ENCODE data around the gene UTP14A.
A peak's percentile ranks its signal among the peaks of the same experiment; 100 is the strongest.
"Not testable (repeated sequence)": the region's sequence is repeated elsewhere in the genome, so short reads cannot be mapped to it uniquely, and the experiment has no call there.

The UTP14A gene

GRCh38 chrX:129905787-129906580, at the start of gene UTP14A:
Gene UTP14A (plus strand): TSS chrX:129906164. CDS start chrX:129906211, 47 bp downstream.
- peak; percentile 9 to 92 (median 71) for DNase-seq

GRCh38 chrX:129859134-129859533, 46.8 kb upstream of the UTP14A start:
- not testable (repeated sequence) for DNase-seq

GRCh38 chrX:129866321-129866720, 39.6 kb upstream of the UTP14A start:
- not testable (repeated sequence) for DNase-seq

GRCh38 chrX:129872524-129872923, 33.4 kb upstream of the UTP14A start:
- DNase-seq = no peak

GRCh38 chrX:129875669-129876068, 30.3 kb upstream of the UTP14A start:
- DNase-seq = no peak

- DNase-seq = no peak
These were observed 29.1 kb upstream of the UTP14A start for GRCh38 chrX:129876771-129877305.

- no peak for DNase-seq
These were observed 28.6 kb upstream of the UTP14A start for GRCh38 chrX:129877401-129877800.

- DNase-seq = no peak
These were observed 5.9 kb upstream of the UTP14A start for GRCh38 chrX:129900054-129900453.

GRCh38 chrX:129908636-129909035, 2.7 kb downstream of the UTP14A start:
- DNase-seq = no peak

GRCh38 chrX:129925305-129926092, 19.5 kb downstream of the UTP14A start:
- DNase-seq = peak in 49 of 56 donors; percentile 0 to 82 (median 33)

- peak in 1 of 56 donors; percentile 11 for DNase-seq
These were observed 25.0 kb downstream of the UTP14A start for GRCh38 chrX:129930941-129931410.

- peak; percentile 2 to 93 (median 80) for DNase-seq
These were observed 25.5 kb downstream of the UTP14A start for GRCh38 chrX:129931411-129932015.

- DNase-seq = peak in 53 of 56 donors; percentile 26 to 94 (median 80)
These were observed 26.3 kb downstream of the UTP14A start for GRCh38 chrX:129932016-129932820.

GRCh38 chrX:129932821-129933321, 26.9 kb downstream of the UTP14A start:
- DNase-seq = peak in 8 of 56 donors; percentile 0 to 38 (median 14)

GRCh38 chrX:129933700-129934099, 27.7 kb downstream of the UTP14A start:
- DNase-seq = peak in 12 of 56 donors; percentile 2 to 31 (median 10)

- peak in 23 of 56 donors; percentile 0 to 48 (median 14) for DNase-seq
These were observed 28.5 kb downstream of the UTP14A start for GRCh38 chrX:129934461-129934860.

GRCh38 chrX:129934952-129935351, 29.0 kb downstream of the UTP14A start:
- DNase-seq = peak in 1 of 56 donors; percentile 1

- peak in 9 of 56 donors; percentile 0 to 12 (median 2) for DNase-seq
These were observed 32.1 kb downstream of the UTP14A start for GRCh38 chrX:129938081-129938480.

GRCh38 chrX:129939986-129940385, 34.0 kb downstream of the UTP14A start:
- no peak for DNase-seq

GRCh38 chrX:129940721-129941120, 34.8 kb downstream of the UTP14A start:
- DNase-seq = no peak
